ENCODE measurements around the gene UBL7. TPM values are rescaled to one million over a fixed set of nuclear protein-coding genes. Genes with fewer than 3 reads are reported as not detected.

The UBL7 gene
- total and polyA plus RNA-seq, 4 donors = 12.7 to 19.5 (median 18.2) TPM

- Histone ChIP-seq H3K9ac (ENCODE audit: low read depth in 1 of 2, low read length in 2 of 2) (no peak overlapping the region), H3K4me1 (ENCODE audit: control insufficient read depth in 4 of 4, insufficient read depth in 4 of 4, low read length in 3 of 4) (peaks cover 0 to 5% (median 2%) of the 10 kb centered on the region in 4 donors), H3K9me3 (ENCODE audit: control insufficient read depth in 4 of 4, low read length in 3 of 4) (no peaks in the 10 kb centered on the region), H3K4me3 (ENCODE audit: low read depth in 1 of 3, low read length in 3 of 3) (no peak overlapping the region), H3K27me3 (ENCODE audit: control insufficient read depth in 4 of 4, insufficient read depth in 4 of 4, low read length in 3 of 4) (no peaks in the 10 kb centered on the region), H3K27ac (ENCODE audit: low read depth in 1 of 2, low read length in 2 of 2) (no peak overlapping the region), H3K36me3 (ENCODE audit: control insufficient read depth in 4 of 4, insufficient read depth in 3 of 4, low read depth in 1 of 4, low read length in 3 of 4) (no peaks in the 10 kb centered on the region)
- DNase-seq (ENCODE audit: low spot score) = peak; percentile 78
- TF ChIP-seq YY1 (IDR thresholded peaks at IDR 0.05) (no peak), HNF4G (IDR thresholded peaks at IDR 0.05) (no peak), REST (IDR thresholded peaks at IDR 0.05) (no peak), NR2F2 (IDR thresholded peaks at IDR 0.05) (no peak), FOXA2 (IDR thresholded peaks at IDR 0.05) (no peak), EGR1 (IDR thresholded peaks at IDR 0.05; ENCODE audit: low read depth in 2 of 2) (no peak), GABPA (IDR thresholded peaks at IDR 0.05 in 1 of 2, conservative IDR thresholded peaks at IDR 0.05 in 1 of 2) (no peak), TAF1 (conservative IDR thresholded peaks at IDR 0.05) (no peak), ZBTB33 (IDR thresholded peaks at IDR 0.05) (no peak), HNF4A (conservative IDR thresholded peaks at IDR 0.05) (no peak), CTCF (IDR thresholded peaks at IDR 0.05; ENCODE audit: low read depth, low read length, missing input control) (no peak), RXRA (IDR thresholded peaks at IDR 0.05) (no peak), SP1 (IDR thresholded peaks at IDR 0.05) (no peak), RAD21 (IDR thresholded peaks at IDR 0.05) (no peak), FOXA1 (IDR thresholded peaks at IDR 0.05) (no peak), MAX (IDR thresholded peaks at IDR 0.05) (no peak), ATF3 (IDR thresholded peaks at IDR 0.05) (no peak), JUND (IDR thresholded peaks at IDR 0.05) (no peak)
- 91% methylated on average over 10 of the region's 10 CpGs for WGBS
These were observed 37.3 kb downstream of the UBL7 start for GRCh38 chr15:74423431-74424257.
